ENCODE results near the gene TMEM150A. TPM values are rescaled to one million over a fixed set of nuclear protein-coding genes. Genes with fewer than 3 reads are reported as not detected.
"Not testable (repeated sequence)": the region's sequence is repeated elsewhere in the genome, so short reads cannot be mapped to it uniquely, and the experiment has no call there.

Gene TMEM150A
- total RNA-seq, 8 experiments from 2014 or later = 3.6 to 19.8 (median 8.3) TPM

GRCh38 chr2:85566265-85566664 is 36.2 kb downstream of the TMEM150A start:
- WGBS, 10 experiments = 33 to 100% (median 71%) methylated on average over 1 to 4 of the region's 4 CpGs; no CpG with 5 or more reads in 1 of the 10 experiments
- in situ Hi-C loops (cut with MboI; ENCODE audit: low pct_unique_long_range_greater_than_20kb in 2 of 9, low sequenced_read_pairs in 9 of 9, unreplicated experiment in 9 of 9) = no loop called here
- peaks cover 3 to 4% of the 10 kb centered on the region in 2 donors for H3K4me1 ChIP-seq (replicated peaks in 1 of 2)
- H3K4me3 ChIP-seq = no peak overlapping the region
- no peak overlapping the region for H3K27ac ChIP-seq
- ATAC-seq (replicated peaks in 6 of 8) = no peak

- no peak overlapping the region for H3K4me3 ChIP-seq
- in situ Hi-C loops (cut with MboI; ENCODE audit: low pct_unique_long_range_greater_than_20kb in 2 of 9, low sequenced_read_pairs in 9 of 9, unreplicated experiment in 9 of 9) = no loop called here
- 75 to 100% (median 84%) methylated on average over 1 to 5 of the region's 5 CpGs; no CpG with 5 or more reads in 2 of the 10 experiments for WGBS, 10 experiments
- ATAC-seq (replicated peaks in 6 of 8) = no peak
- H3K27ac ChIP-seq = no peak overlapping the region
- H3K4me1 ChIP-seq (replicated peaks in 1 of 2) = peaks cover 9 to 11% of the 10 kb centered on the region in 2 donors
These were observed 38.3 kb downstream of the TMEM150A start for GRCh38 chr2:85564144-85564563.

- ATAC-seq (replicated peaks in 6 of 8) = peak; percentile 89 to 97 (median 96)
- in situ Hi-C loops (cut with MboI; ENCODE audit: low pct_unique_long_range_greater_than_20kb in 2 of 9, low sequenced_read_pairs in 9 of 9, unreplicated experiment in 9 of 9) = no loop called here
- 0 to 94% (median 16%) methylated on average over 2 to 30 of the region's 64 CpGs for WGBS, 10 experiments
- H3K4me1 ChIP-seq (replicated peaks in 1 of 2) = peaks cover 9 to 11% of the 10 kb centered on the region in 2 donors
- peak within 1 kb of the TSS; percentile 84 to 85 for H3K27ac ChIP-seq
- H3K4me3 ChIP-seq = peak within 1 kb of the TSS; percentile 55 to 87 (median 67)
These were observed 41.0 kb downstream of the TMEM150A start, which contains the start of gene GGCX for GRCh38 chr2:85561280-85562212. Gene GGCX, minus strand, starts transcription at chr2:85561493. Its CDS starts 65 bp downstream, at chr2:85561428.

- 0 to 80% (median 4%) methylated on average over 1 to 11 of the region's 14 CpGs; no CpG with 5 or more reads in 1 of the 10 experiments for WGBS, 10 experiments
- Histone ChIP-seq H3K4me3 (peak overlapping the region; percentile 55 to 87 (median 67)), H3K27ac (peak overlapping the region; percentile 84 to 85), H3K4me1 (replicated peaks in 1 of 2) (peaks cover 9 to 11% of the 10 kb centered on the region in 2 donors)
- ATAC-seq (replicated peaks in 6 of 8) = peak in 6 of 8 experiments; percentile 32 to 76 (median 68)
- in situ Hi-C loops (cut with MboI; ENCODE audit: low pct_unique_long_range_greater_than_20kb in 2 of 9, low sequenced_read_pairs in 9 of 9, unreplicated experiment in 9 of 9) = no loop called here
These were observed 41.7 kb downstream of the TMEM150A start for GRCh38 chr2:85560812-85561279.

- peak overlapping the region in 1 of 2 donors; percentile 84 for H3K27ac ChIP-seq
- ATAC-seq (replicated peaks in 6 of 8); in situ Hi-C loops (cut with MboI; ENCODE audit: low pct_unique_long_range_greater_than_20kb in 2 of 9, low sequenced_read_pairs in 9 of 9, unreplicated experiment in 9 of 9): not testable (repeated sequence)
- peak overlapping the region; percentile 55 to 87 (median 67) for H3K4me3 ChIP-seq
- 71 to 90% (median 84%) methylated on average over 2 to 11 of the region's 12 CpGs; no CpG with 5 or more reads in 4 of the 10 experiments for WGBS, 10 experiments
- peaks cover 9 to 11% of the 10 kb centered on the region in 2 donors for H3K4me1 ChIP-seq (replicated peaks in 1 of 2)
These were observed 42.1 kb downstream of the TMEM150A start for GRCh38 chr2:85560403-85560726.

- no peak overlapping the region for H3K27ac ChIP-seq
- no peak for ATAC-seq (replicated peaks in 6 of 8)
- H3K4me3 ChIP-seq = no peak overlapping the region
- in situ Hi-C loops (cut with MboI; ENCODE audit: low pct_unique_long_range_greater_than_20kb in 2 of 9, low sequenced_read_pairs in 9 of 9, unreplicated experiment in 9 of 9) = loop anchor here in 4 of 9 experiments (10.0 kb wide), 1 partner anchor 133 kb away; no protein-coding TSS in a partner anchor
- 80 to 100% (median 92%) methylated on average over 1 of the region's 1 CpG; no CpG with 5 or more reads in 6 of the 10 experiments for WGBS, 10 experiments
- peaks cover 9 to 11% of the 10 kb centered on the region in 2 donors for H3K4me1 ChIP-seq (replicated peaks in 1 of 2)
These were observed 44.3 kb downstream of the TMEM150A start for GRCh38 chr2:85558160-85558559.

- no peak for ATAC-seq (replicated peaks in 6 of 8)
- WGBS, 10 experiments = 80 to 100% (median 93%) methylated on average over 1 to 5 of the region's 5 CpGs; no CpG with 5 or more reads in 1 of the 10 experiments
- no peak overlapping the region for H3K4me3 ChIP-seq
- H3K4me1 ChIP-seq (replicated peaks in 1 of 2) = peaks cover 7 to 9% of the 10 kb centered on the region in 2 donors
- no peak overlapping the region for H3K27ac ChIP-seq
- in situ Hi-C loops (cut with MboI; ENCODE audit: low pct_unique_long_range_greater_than_20kb in 2 of 9, low sequenced_read_pairs in 9 of 9, unreplicated experiment in 9 of 9) = loop anchor here in 4 of 9 experiments (10.0 kb wide), 1 partner anchor 132 kb away; no protein-coding TSS in a partner anchor
These were observed 45.4 kb downstream of the TMEM150A start for GRCh38 chr2:85557130-85557529.

- no peak for ATAC-seq (replicated peaks in 6 of 8)
- Histone ChIP-seq H3K4me1 (replicated peaks in 1 of 2) (peaks cover 1 to 3% of the 10 kb centered on the region in 2 donors), H3K27ac (no peak overlapping the region), H3K4me3 (no peak overlapping the region)
- in situ Hi-C loops (cut with MboI; ENCODE audit: low pct_unique_long_range_greater_than_20kb in 2 of 9, low sequenced_read_pairs in 9 of 9, unreplicated experiment in 9 of 9) = loop anchor here in 5 of 9 experiments (5.0 to 10.0 kb wide), 2 partner anchors 130 to 133 kb away; no protein-coding TSS in a partner anchor
- 83 to 100% (median 100%) methylated on average over 1 to 3 of the region's 3 CpGs; no CpG with 5 or more reads in 1 of the 10 experiments for WGBS, 10 experiments
These were observed 47.4 kb downstream of the TMEM150A start for GRCh38 chr2:85554980-85555612.

- Histone ChIP-seq H3K4me3 (no peak overlapping the region), H3K27ac (no peak overlapping the region), H3K4me1 (replicated peaks in 1 of 2) (no peaks in the 10 kb centered on the region)
- in situ Hi-C loops (cut with MboI; ENCODE audit: low pct_unique_long_range_greater_than_20kb in 2 of 9, low sequenced_read_pairs in 9 of 9, unreplicated experiment in 9 of 9) = loop anchor here in 5 of 9 experiments (5.0 to 10.0 kb wide), 2 partner anchors 128 to 131 kb away; no protein-coding TSS in a partner anchor
- 80 to 100% (median 84%) methylated on average over 1 to 6 of the region's 6 CpGs; no CpG with 5 or more reads in 3 of the 10 experiments for WGBS, 10 experiments
- no peak for ATAC-seq (replicated peaks in 6 of 8)
These were observed 49.3 kb downstream of the TMEM150A start for GRCh38 chr2:85553184-85553583.

GRCh38 chr2:85551698-85552678 is 50.5 kb downstream of the TMEM150A start:
- peak; percentile 27 to 60 (median 48) for ATAC-seq (replicated peaks in 6 of 8)
- Histone ChIP-seq H3K4me1 (replicated peaks in 1 of 2) (no peaks in the 10 kb centered on the region), H3K27ac (no peak overlapping the region), H3K4me3 (no peak overlapping the region)
- in situ Hi-C loops (cut with MboI; ENCODE audit: low pct_unique_long_range_greater_than_20kb in 2 of 9, low sequenced_read_pairs in 9 of 9, unreplicated experiment in 9 of 9) = loop anchor here in 5 of 9 experiments (5.0 to 10.0 kb wide), 2 partner anchors 127 to 130 kb away; no protein-coding TSS in a partner anchor
- 0 to 100% (median 69%) methylated on average over 1 to 9 of the region's 9 CpGs; no CpG with 5 or more reads in 3 of the 10 experiments for WGBS, 10 experiments

- ATAC-seq (replicated peaks in 6 of 8) = no peak
- Histone ChIP-seq H3K4me3 (no peak overlapping the region), H3K27ac (no peak overlapping the region), H3K4me1 (replicated peaks in 1 of 2) (no peaks in the 10 kb centered on the region)
- WGBS, 10 experiments = 86 to 100% (median 93%) methylated on average over 1 to 8 of the region's 10 CpGs; no CpG with 5 or more reads in 2 of the 10 experiments
- in situ Hi-C loops (cut with MboI; ENCODE audit: low pct_unique_long_range_greater_than_20kb in 2 of 9, low sequenced_read_pairs in 9 of 9, unreplicated experiment in 9 of 9) = loop anchor here in 5 of 9 experiments (5.0 to 10.0 kb wide), 2 partner anchors 126 to 128 kb away; no protein-coding TSS in a partner anchor
These were observed 52.0 kb downstream of the TMEM150A start for GRCh38 chr2:85550486-85550885.

All from motor neuron (in vitro differentiated cells).